ENCODE results near the gene HDHD3. TPM values are rescaled to one million over a fixed set of nuclear protein-coding genes. Genes with fewer than 3 reads are reported as not detected.

Gene HDHD3
- polyA plus RNA-seq, 10 donors: 3.0 to 6.0 (median 4.6) TPM

DNA sequence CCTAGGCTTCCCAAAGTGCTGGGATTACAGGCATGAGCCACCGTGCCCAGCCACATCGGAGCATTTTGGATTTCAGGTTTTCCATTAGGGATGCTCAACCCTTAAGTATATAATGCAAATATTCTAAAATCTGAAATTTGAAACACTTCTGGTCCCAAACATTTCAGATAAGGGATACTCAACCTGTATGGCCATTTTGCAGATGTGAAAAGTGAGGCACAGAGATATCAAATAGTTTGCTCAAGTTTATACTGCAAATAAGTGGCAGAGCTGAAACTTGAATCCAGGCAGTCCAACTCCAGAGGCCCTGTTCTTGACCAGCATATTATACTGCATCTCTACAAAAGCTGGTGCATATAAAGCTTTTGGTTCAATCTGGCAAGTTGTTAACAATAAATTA lies 39.1 kb downstream of the HDHD3 start:
- no peak for DNase-seq

DNA sequence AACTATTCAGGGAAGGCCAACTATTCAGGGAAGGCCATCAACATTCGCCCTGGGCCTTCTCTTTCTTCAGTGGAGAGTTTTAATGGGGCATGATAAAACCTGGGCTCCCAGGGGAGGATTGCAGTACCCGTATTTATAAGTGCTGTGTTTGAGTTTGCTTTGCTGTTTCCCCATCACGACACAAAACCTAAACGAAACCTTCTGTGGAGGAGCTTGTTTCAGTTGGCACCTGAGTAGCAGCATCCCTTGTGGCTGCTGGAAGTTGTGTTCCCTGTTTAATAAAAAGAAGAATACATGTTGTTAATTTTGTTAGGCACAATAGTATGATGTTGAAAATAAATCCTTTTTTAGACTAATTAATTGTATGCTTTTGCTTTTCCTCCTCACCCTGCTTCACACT lies 45.0 kb downstream of the HDHD3 start:
- no peak for DNase-seq

DNA sequence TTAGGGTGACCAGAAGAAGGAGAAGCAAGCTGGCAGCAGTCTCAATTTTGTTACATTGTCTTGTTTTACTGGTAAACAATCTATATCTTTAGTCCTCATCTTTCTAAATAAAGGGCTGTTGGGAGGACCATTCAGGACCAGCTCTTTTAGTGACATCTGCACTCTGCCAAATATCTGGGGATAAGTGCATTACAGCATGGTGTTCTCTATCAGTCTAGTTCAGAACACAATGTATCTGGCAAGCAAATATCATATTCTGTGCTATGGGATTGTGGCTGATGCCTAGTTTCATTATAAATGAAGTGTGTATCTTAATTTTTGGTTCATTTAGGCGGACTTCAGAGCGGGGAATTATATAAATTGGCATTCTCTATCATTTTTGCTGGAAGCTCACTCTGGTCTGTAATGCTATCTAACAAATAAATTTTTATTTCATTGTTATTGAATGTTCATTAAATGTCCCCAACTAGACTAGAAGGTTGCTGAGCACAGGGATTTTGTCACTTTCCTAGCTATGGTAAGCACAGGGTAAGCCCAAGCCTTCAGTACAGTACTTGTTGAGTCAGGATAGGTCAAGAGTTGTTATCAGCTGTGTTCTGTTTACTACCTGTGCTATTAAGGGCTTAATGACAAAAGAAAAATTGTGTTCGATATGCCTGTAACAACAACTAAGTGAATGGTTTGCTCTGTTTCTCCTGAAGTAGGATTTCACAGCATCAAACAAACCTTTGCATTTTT lies 48.6 kb downstream of the HDHD3 start:
- no peak for DNase-seq

DNA sequence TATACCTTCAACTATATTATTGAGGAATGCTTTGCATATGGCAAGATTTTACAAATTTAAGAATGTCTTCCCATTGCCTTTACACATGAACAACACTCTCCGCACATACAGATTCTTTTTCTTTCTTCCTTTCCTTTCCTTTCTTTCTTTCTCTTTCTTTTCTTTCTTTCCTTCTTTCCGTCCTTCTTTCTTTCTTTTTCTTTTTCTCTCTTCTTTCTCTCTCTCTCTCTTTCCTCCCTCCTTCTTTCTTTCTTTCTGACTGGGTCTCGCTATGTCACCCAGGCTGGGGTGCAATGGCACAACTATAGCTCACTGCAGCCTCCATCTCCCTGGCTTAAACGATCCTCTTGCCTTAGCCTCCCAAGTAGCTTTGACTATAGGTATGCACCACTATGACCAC lies 50.6 kb downstream of the HDHD3 start:
- no peak for DNase-seq

Other genes with a start within 250 kb of the HDHD3 start
- gene SLC31A2, start 226.0 kb downstream of the HDHD3 start, polyA plus RNA-seq (ENCODE audit: insufficient read length in 10 of 10): 1 to 10 TPM; 2.7 to 4.6 (median 3.4) TPM
- gene FKBP15, start 155.7 kb downstream of the HDHD3 start, polyA plus RNA-seq (ENCODE audit: insufficient read length in 10 of 10): 10 to 100 TPM; 17.1 to 25.3 (median 20.2) TPM
- 10 to 100 TPM in 7 of 10 donors, 1 to 10 TPM in 3; 6.7 to 13.2 (median 10.6) TPM for gene SLC31A1, start 155.4 kb downstream of the HDHD3 start, polyA plus RNA-seq (ENCODE audit: insufficient read length in 10 of 10)
- gene CDC26, start 101.4 kb downstream of the HDHD3 start, polyA plus RNA-seq (ENCODE audit: insufficient read length in 10 of 10): 10 to 100 TPM; 18.8 to 39.3 (median 23.1) TPM
- 10 to 100 TPM; 15.8 to 23.7 (median 19.4) TPM for gene PRPF4, start 101.3 kb downstream of the HDHD3 start, polyA plus RNA-seq (ENCODE audit: insufficient read length in 10 of 10)
- under 1 TPM in 3 of 10 donors, not detected in 7; 0.12 to 0.18 (median 0.13) TPM for gene RNF183, start 73.6 kb downstream of the HDHD3 start, polyA plus RNA-seq (ENCODE audit: insufficient read length in 10 of 10)
- gene WDR31, start 36.7 kb downstream of the HDHD3 start, polyA plus RNA-seq (ENCODE audit: insufficient read length in 10 of 10): 1 to 10 TPM; 1.3 to 3.1 (median 2.3) TPM
- under 1 TPM; 0.32 to 0.94 (median 0.48) TPM for gene BSPRY, start 27.4 kb downstream of the HDHD3 start, polyA plus RNA-seq (ENCODE audit: insufficient read length in 10 of 10)
- 10 to 100 TPM; 15.1 to 24.8 (median 20.5) TPM for gene ALAD, start 24.3 kb upstream of the HDHD3 start, polyA plus RNA-seq (ENCODE audit: insufficient read length in 10 of 10)
- 10 to 100 TPM; 41.2 to 55.9 (median 45.2) TPM for gene POLE3, start 33.7 kb upstream of the HDHD3 start, polyA plus RNA-seq (ENCODE audit: insufficient read length in 10 of 10)
- gene C9orf43, start 33.8 kb upstream of the HDHD3 start, polyA plus RNA-seq (ENCODE audit: insufficient read length in 10 of 10): under 1 TPM; 0.19 to 0.60 (median 0.35) TPM
- gene RGS3, start 86.7 kb upstream of the HDHD3 start, polyA plus RNA-seq (ENCODE audit: insufficient read length in 10 of 10): 10 to 100 TPM; 34.8 to 61.2 (median 50.0) TPM

Measured in muscle of back (tissue), 11 donors.